Endothelial cell of umbilical vein (primary cell): ENCODE measurements around the gene GADD45G. TPM values are rescaled to one million over a fixed set of nuclear protein-coding genes. Genes with fewer than 3 reads are reported as not detected.

Source experiments
- BruUV-seq: library from RNA; stranded (reverse); fragments of 400-500 nt; replicated peaks from 2 replicates; lab custom pipeline; 2021; lab: Mats Ljungman, UMichigan
- CTCF ChIA-PET: fragments of 300-600, 350-600 bp; sonication (Branson Sonifier 250); formaldehyde crosslinking; loops from one replicate; lab custom pipeline; 2021; ENCODE audit warnings: antibody characterized with exemption, inconsistent platforms; lab: Charles Lee
- POLR2A ChIA-PET: fragments of 300-600, 350-600 bp; sonication (Branson Sonifier 250); formaldehyde crosslinking; loops from one replicate; lab custom pipeline; 2021; ENCODE audit warnings: antibody characterized with exemption, inconsistent platforms; lab: Charles Lee
- DNase-seq: peaks from one replicate; pipeline ENCODE4 v3.0.0-alpha.2; 2011; ENCODE audit warnings: low read depth, low spot score
- FAIRE-seq: peaks from 2 replicates; lab custom pipeline; 2011; peaks lifted over from hg19 to GRCh38; lab: Jason Lieb, UNC
- H2AFZ ChIP-seq: 2 replicates; pipeline ENCODE4 v1.6.0; 2012; ENCODE audit warnings: low read depth, low read length, control low read depth, inconsistent platforms
- H3K27ac ChIP-seq: 2 replicates; pipeline ENCODE4 v1.5.1; 2011; ENCODE audit warnings: low read depth, mild to moderate bottlenecking, control low read depth, low read length, moderate library complexity; ENCODE audit not compliant: insufficient read depth
- H3K27me3 ChIP-seq, 2 experiments: 2 replicates each; pipeline versions ENCODE4 v1.6.0 to v1.6.1; 2011; ENCODE audit warnings: low read length in 2 of 2, mixed read lengths in 1 of 2; ENCODE audit not compliant: control insufficient read depth in 2 of 2, insufficient read depth in 2 of 2
- H3K36me3 ChIP-seq, 2 experiments: 2 replicates in 1 of 2; 3 replicates in 1 of 2; pipeline ENCODE4 v1.5.1; 2011; ENCODE audit warnings: low read length in 2 of 2, mild to moderate bottlenecking in 1 of 2, moderate library complexity in 1 of 2; ENCODE audit not compliant: control insufficient read depth in 2 of 2, insufficient read depth in 2 of 2; ENCODE audit errors: extremely low read depth in 1 of 2
- H3K4me1 ChIP-seq: 3 replicates; pipeline ENCODE4 v1.5.1; 2011; ENCODE audit warnings: mild to moderate bottlenecking, low read length; ENCODE audit not compliant: control insufficient read depth, insufficient read depth; ENCODE audit errors: extremely low read depth
- H3K4me2 ChIP-seq: 2 replicates; pipeline ENCODE4 v1.6.1; 2011; ENCODE audit warnings: low read length, control low read depth, mixed read lengths; ENCODE audit not compliant: insufficient read depth
- H3K4me3 ChIP-seq, 3 experiments: fragments of 200-600 bp in 1 of 3; sonication (generic), shearing (Covaris generic) in 1 of 3; replicated peaks in 1 of 3; 2 replicates each; pipeline ENCODE4 v1.5.1; 2011 to 2016; ENCODE audit warnings: control low read depth in 3 of 3, low read length in 3 of 3, mild to moderate bottlenecking in 2 of 3, inconsistent platforms in 1 of 3, low read depth in 1 of 3, moderate library complexity in 1 of 3; ENCODE audit not compliant: insufficient read depth in 1 of 3
- H3K79me2 ChIP-seq: 2 replicates; pipeline ENCODE4 v1.6.0; 2012; ENCODE audit warnings: low read length, inconsistent platforms; ENCODE audit not compliant: control insufficient read depth, insufficient read depth
- H3K9ac ChIP-seq: replicated peaks from 2 replicates; pipeline ENCODE3; 2011; ENCODE audit warnings: low read length, control low read depth; ENCODE audit not compliant: insufficient read depth; ENCODE audit errors: extremely low read depth
- H3K9me1 ChIP-seq: replicated peaks from 3 replicates; pipeline ENCODE4 v1.6.0; 2011; ENCODE audit warnings: mild to moderate bottlenecking, low read length; ENCODE audit not compliant: control insufficient read depth, insufficient read depth; ENCODE audit errors: extremely low read depth
- H3K9me3 ChIP-seq: replicated peaks from 2 replicates; pipeline ENCODE4 v1.5.1; 2012; ENCODE audit warnings: low read length, inconsistent platforms; ENCODE audit not compliant: control insufficient read depth, insufficient read depth
- H4K20me1 ChIP-seq: replicated peaks from 2 replicates; pipeline ENCODE3; 2011; ENCODE audit warnings: mild to moderate bottlenecking, low read length; ENCODE audit not compliant: control insufficient read depth, insufficient read depth; ENCODE audit errors: extremely low read depth
- EZH2 ChIP-seq: IDR thresholded peaks from 2 replicates; pipeline ENCODE4 v1.6.1; 2012; ENCODE audit warnings: borderline replicate concordance, low read depth, mild to moderate bottlenecking, moderate library complexity, low read length, inconsistent platforms; ENCODE audit not compliant: severe bottlenecking
- FOS ChIP-seq: IDR thresholded peaks from 2 replicates; pipeline ENCODE4 v1.6.1; 2011; ENCODE audit warnings: mild to moderate bottlenecking, low read length, moderate library complexity, borderline replicate concordance; ENCODE audit not compliant: insufficient read depth
- GATA2 ChIP-seq: IDR thresholded peaks from 2 replicates; pipeline ENCODE4 v1.7.0; 2011; ENCODE audit warnings: low read depth, mild to moderate bottlenecking, moderate library complexity, mixed read lengths, low read length; ENCODE audit not compliant: insufficient read length, insufficient read depth
- JUN ChIP-seq: IDR thresholded peaks from 2 replicates; pipeline ENCODE4 v1.6.1; 2011; ENCODE audit warnings: borderline replicate concordance, low read depth; ENCODE audit not compliant: insufficient read length, insufficient read depth
- MYC ChIP-seq: IDR thresholded peaks from one replicate; pipeline ENCODE4 v1.6.1; 2011; ENCODE audit warnings: mild to moderate bottlenecking, low read depth, low read length
- POLR2A ChIP-seq: IDR thresholded peaks from 2 replicates; pipeline ENCODE4 v1.6.1; 2012; ENCODE audit warnings: low read depth, mild to moderate bottlenecking, control low read depth, low read length
- POLR2AphosphoS5 ChIP-seq: IDR thresholded peaks from 2 replicates; pipeline ENCODE4 v1.6.1; 2012; ENCODE audit warnings: low read depth, mild to moderate bottlenecking, control low read depth, low read length, moderate library complexity; ENCODE audit not compliant: insufficient read depth
- dilution Hi-C: fragments of 300-500 bp; cut with MboI; formaldehyde crosslinking; loops from one replicate; pipeline ENCODE4 v1.15.0; 2019; ENCODE audit warnings: low sequenced_read_pairs; ENCODE audit not compliant: extremely low pct_ligation_motif_present
- intact Hi-C: fragments of 100-400 bp; cut with micrococcal nuclease; formaldehyde crosslinking; loops from one replicate; pipeline ENCODE4 v1.10.0; 2022
- polyA plus RNA-seq, 4 experiments: library from polyadenylated mRNA; depleted of rRNA in 3 of 4; stranded (reverse) in 3 of 4; unstranded in 1 of 4; fragments of >200 nt; gene quantifications; 2 replicates each; pipeline versions ENCODE4 v1.2.1 to v1.2.3, GENCODE V29; 2011 to 2012; ENCODE audit warnings: missing spikeins in 1 of 4
- total RNA-seq: library from RNA; stranded (reverse); gene quantifications from 2 replicates; pipeline ENCODE4 v1.2.3, GENCODE V29; 2021
- TF ChIP-seq, protein P1 (sequence below), 2 donors: IDR thresholded peaks; 1 replicate in 1 of 2; 2 replicates in 1 of 2; pipeline ENCODE4 v1.5.1; 2011; ENCODE audit warnings: low read length in 2 of 2, mild to moderate bottlenecking in 2 of 2, moderate library complexity in 2 of 2, control low read depth in 1 of 2, inconsistent platforms in 1 of 2, low read depth in 1 of 2; ENCODE audit not compliant: insufficient read depth in 1 of 2; ENCODE audit errors: extremely low read depth in 1 of 2
- TF ChIP-seq, protein P2 (sequence below): IDR thresholded peaks from 2 replicates; pipeline ENCODE4 v1.6.1; 2011; ENCODE audit not compliant: insufficient read depth, insufficient read length

GADD45G gene
- total and polyA plus RNA-seq, 2 donors (not counting 3 experiments of a cell fraction or from before 2014, with no cell fraction given): 0.44 to 0.64 TPM

DNA sequence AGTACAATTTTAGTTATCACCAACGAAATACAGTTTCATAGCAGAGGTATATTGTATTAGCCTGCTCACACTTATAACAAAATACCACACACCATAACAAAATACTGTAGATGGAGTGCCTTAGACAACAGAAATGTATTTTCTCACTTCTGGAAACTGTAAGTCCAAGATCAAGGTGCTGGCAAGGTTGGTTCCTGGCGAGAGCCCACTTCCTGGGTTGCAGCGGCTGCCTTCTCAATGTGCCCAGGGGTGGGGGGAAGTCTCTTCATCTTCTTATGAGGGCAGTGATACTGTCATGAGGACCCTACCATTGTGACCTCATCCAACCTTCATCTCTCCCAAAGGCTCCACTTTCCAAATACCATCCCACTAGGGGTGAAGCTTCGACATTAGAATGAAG lies 30.5 kb upstream of the GADD45G start:
- Histone ChIP-seq H3K27me3 (peaks cover 12 to 26% of the 10 kb centered on the region in 2 experiments), H3K4me3 (no peak overlapping the region), H3K9me3 (no peaks in the 10 kb centered on the region), H2AFZ (no peak overlapping the region), H3K4me1 (no peaks in the 10 kb centered on the region), H3K4me2 (no peak overlapping the region), H3K9me1 (no peaks in the 10 kb centered on the region), H3K79me2 (no peaks in the 10 kb centered on the region), H3K27ac (no peak overlapping the region), H3K36me3 (no peaks in the 10 kb centered on the region), H4K20me1 (no peaks in the 10 kb centered on the region), H3K9ac (no peak overlapping the region)
- intact Hi-C loops: no loop called here
- no TSS peak for BruUV-seq
- DNase-seq (no peak), FAIRE-seq (no peak)
- CTCF ChIA-PET: interaction anchor here (1.2 to 2.5 kb wide), 4 partner anchors 18 to 1296 kb away, joined by 3 to 10 read pairs (median 4); no protein-coding TSS in a partner anchor
- POLR2A ChIA-PET: no interaction called here
- dilution Hi-C loops: no loop called here
- TF ChIP-seq, protein P1, sequence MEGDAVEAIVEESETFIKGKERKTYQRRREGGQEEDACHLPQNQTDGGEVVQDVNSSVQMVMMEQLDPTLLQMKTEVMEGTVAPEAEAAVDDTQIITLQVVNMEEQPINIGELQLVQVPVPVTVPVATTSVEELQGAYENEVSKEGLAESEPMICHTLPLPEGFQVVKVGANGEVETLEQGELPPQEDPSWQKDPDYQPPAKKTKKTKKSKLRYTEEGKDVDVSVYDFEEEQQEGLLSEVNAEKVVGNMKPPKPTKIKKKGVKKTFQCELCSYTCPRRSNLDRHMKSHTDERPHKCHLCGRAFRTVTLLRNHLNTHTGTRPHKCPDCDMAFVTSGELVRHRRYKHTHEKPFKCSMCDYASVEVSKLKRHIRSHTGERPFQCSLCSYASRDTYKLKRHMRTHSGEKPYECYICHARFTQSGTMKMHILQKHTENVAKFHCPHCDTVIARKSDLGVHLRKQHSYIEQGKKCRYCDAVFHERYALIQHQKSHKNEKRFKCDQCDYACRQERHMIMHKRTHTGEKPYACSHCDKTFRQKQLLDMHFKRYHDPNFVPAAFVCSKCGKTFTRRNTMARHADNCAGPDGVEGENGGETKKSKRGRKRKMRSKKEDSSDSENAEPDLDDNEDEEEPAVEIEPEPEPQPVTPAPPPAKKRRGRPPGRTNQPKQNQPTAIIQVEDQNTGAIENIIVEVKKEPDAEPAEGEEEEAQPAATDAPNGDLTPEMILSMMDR (IDR thresholded peaks at IDR 0.05; ENCODE audit: extremely low read depth in 1 of 2, insufficient read depth in 1 of 2, low read depth in 1 of 2, low read length in 2 of 2): no peak
- TF ChIP-seq EZH2 (no peak), POLR2AphosphoS5 (no peak), FOS (no peak), JUN (no peak), GATA2 (no peak), POLR2A (no peak), MYC (no peak)
- TF ChIP-seq, protein P2, sequence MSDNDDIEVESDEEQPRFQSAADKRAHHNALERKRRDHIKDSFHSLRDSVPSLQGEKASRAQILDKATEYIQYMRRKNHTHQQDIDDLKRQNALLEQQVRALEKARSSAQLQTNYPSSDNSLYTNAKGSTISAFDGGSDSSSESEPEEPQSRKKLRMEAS: no peak
